NCI-H2227 (cell line): ENCODE results near the gene MAN2A2.
"Not testable (repeated sequence)": the region's sequence is repeated elsewhere in the genome, so short reads cannot be mapped to it uniquely, and the experiment has no call there.

Source experiments
- DNase-seq: peaks from one replicate; lab custom pipeline; 2025; ENCODE audit not compliant: unreplicated experiment; lab: John Stamatoyannopoulos, UW

The MAN2A2 gene

GRCh38 chr15:90871139-90871715 is 31.9 kb upstream of the MAN2A2 start:
- peak; percentile 32 for DNase-seq

- DNase-seq, result no peak
Observed at GRCh38 chr15:90871716-90872485, 31.2 kb upstream of the MAN2A2 start.

- DNase-seq, result no peak
Observed at GRCh38 chr15:90872486-90873184, 30.5 kb upstream of the MAN2A2 start.

GRCh38 chr15:90873488-90873997 is 29.6 kb upstream of the MAN2A2 start:
- DNase-seq, result no peak

GRCh38 chr15:90873998-90874605 is 29.0 kb upstream of the MAN2A2 start:
- peak; percentile 24 for DNase-seq

- DNase-seq, result not testable (repeated sequence)
Observed at GRCh38 chr15:90874986-90875385, 28.1 kb upstream of the MAN2A2 start.

GRCh38 chr15:90875549-90875981 is 27.5 kb upstream of the MAN2A2 start:
- DNase-seq, result no peak

- no peak for DNase-seq
Observed at GRCh38 chr15:90876046-90876445, 27.1 kb upstream of the MAN2A2 start.

GRCh38 chr15:90876512-90877170 is 26.5 kb upstream of the MAN2A2 start:
- DNase-seq, result no peak

- no peak for DNase-seq
Observed at GRCh38 chr15:90877315-90877714, 25.8 kb upstream of the MAN2A2 start.

- no peak for DNase-seq
Observed at GRCh38 chr15:90877996-90878395, 25.1 kb upstream of the MAN2A2 start.

GRCh38 chr15:90878660-90879059 is 24.4 kb upstream of the MAN2A2 start:
- DNase-seq, result no peak

- no peak for DNase-seq
Observed at GRCh38 chr15:90879730-90880366, 23.3 kb upstream of the MAN2A2 start.

GRCh38 chr15:90880381-90881145 is 22.5 kb upstream of the MAN2A2 start:
- no peak for DNase-seq

- no peak for DNase-seq
Observed at GRCh38 chr15:90881181-90881977, 21.7 kb upstream of the MAN2A2 start.

GRCh38 chr15:90881978-90882721 is 21.0 kb upstream of the MAN2A2 start:
- no peak for DNase-seq

GRCh38 chr15:90882781-90883525 is 20.1 kb upstream of the MAN2A2 start:
- DNase-seq, result no peak
